GM18508 (cell line): ENCODE results near the gene MRPS18A.
"Not testable (repeated sequence)": the region's sequence is repeated elsewhere in the genome, so short reads cannot be mapped to it uniquely, and the experiment has no call there.

ENCODE experiments used
- ATAC-seq: cut with Tn5 transposase; IDR thresholded peaks from one replicate; pipeline ENCODE4 v1.9.1; 2021; ENCODE audit warnings: moderate number of reproducible peaks; ENCODE audit not compliant: insufficient read depth, unreplicated experiment

Gene MRPS18A

DNA sequence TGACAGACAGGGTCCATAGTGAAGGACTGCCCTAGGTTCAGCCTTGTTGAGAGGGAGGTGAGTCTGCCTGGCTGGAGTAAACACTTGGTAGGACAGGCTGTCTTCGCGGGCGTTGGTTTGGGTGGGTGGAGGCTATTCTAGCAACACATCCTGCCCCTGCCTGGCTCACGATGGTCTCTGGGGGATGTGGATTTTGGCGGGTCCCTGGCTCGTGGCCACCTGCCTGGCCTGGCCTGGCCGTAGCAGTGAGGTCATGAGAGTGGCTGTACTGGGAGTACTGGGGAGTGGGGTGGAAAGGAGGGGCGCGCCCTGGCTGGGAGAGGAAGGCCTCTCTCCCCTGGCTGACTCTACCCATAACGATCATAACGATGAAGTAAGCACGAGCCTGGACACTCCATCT, 30.2 kb upstream of the MRPS18A start:
- ATAC-seq, result no peak

DNA sequence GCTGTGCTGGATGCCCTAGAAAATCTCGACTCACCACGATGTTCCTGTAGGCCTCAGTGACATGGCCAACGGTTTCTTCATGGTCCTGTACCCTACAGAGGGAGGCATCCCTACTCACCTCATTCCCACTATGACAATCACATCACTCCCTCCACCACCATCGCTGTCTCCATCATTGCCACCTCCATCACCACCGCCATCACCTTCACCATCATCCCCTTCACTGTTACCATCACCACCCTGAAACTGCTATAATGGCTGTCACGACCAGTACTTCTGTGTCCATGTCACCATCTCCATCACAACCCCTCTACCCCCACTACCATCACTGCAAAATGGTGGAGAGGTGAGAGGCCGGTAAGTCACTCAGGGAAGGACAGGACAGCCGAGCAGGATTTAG, 29.8 kb upstream of the MRPS18A start:
- ATAC-seq, result no peak

DNA sequence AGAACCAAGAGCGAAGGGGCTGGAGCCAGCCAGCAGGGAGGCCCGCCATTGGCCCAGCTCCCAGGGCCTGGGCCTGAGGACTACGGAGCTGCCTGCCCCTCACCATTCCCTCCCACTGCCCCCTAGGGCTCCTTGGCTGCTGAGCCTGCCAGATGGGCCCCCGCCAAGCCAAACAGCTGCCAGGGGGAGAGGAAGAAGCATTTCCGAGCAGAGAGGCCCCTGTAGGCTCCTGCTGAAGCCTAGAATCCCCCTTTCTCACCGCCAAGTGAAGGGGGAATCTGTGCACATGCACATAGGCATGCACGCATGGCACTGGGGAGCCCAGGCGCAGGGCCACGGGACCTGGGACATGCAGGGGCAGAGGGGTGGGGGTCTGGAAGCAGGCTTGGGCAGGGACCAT, 28.5 kb upstream of the MRPS18A start:
- no peak for ATAC-seq

DNA sequence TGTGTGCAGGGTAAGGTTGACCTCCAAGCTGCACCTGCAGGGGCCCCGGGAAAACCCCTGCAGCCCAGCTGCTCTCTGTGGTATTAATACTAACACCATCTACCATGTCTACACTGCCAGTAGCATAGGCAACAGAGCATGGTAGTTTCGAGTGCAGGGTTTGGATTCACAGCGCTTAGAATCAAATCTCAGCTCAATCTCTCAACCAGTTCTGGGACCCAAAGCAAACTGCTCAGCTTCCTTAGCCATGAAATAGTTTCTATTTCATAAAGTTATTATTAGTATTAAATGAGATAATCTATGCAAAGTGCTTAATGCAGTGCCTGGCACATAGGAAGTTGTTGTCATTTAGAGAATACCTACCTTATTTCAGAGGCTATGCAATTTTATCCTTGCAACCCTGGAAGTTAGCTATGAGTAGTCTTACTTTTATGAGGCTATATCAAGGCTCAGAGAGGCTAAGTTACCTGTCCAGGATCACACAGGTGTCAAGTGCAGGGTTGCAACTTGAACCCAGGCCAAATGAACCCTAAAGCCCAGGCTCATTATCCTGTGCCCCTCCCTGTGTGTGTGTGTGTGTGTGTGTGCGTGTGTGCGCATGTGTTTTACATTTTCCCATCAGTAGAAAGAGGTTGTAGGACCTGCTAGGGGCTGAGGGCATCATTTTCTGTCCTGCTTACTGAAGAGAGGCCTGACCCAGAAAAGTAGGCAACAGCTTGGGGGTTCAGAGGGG, 27.6 kb upstream of the MRPS18A start:
- ATAC-seq, result peak; percentile 71

DNA sequence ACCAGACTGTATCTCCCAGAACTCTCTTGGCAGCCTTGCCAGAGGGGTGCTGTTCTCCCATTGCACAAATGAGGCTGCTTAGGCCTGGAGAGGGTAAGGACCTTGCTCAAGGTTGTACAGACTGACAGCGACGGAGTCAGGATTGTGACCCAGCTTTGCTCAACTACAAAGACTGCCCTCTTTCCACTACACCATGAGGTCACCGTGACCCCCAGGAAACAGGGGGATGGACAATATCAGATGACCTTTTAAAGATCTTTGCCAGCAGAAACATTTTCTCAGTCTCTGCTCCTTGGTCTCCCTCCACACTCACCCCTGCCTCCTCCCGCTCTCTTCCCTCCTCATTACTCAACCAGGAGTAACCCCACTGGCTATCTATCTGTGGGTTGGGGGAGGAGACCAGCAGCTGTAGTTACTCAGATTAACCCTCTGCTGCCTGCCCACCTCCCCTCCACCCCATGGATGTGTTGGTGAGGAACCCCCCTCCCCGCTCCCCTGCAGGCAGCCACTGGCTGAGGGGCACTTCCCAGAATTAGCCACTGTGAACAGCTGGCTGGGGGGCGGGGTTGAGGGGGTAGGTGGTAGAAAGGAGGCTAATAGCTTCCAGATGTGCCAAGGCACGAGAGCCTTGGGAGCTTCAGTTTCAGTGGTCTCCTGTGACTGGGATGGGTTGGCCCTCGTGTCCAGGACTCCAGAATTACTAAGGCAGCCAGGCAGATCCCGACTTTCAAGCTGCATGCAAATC, 26.9 kb upstream of the MRPS18A start:
- no peak for ATAC-seq

DNA sequence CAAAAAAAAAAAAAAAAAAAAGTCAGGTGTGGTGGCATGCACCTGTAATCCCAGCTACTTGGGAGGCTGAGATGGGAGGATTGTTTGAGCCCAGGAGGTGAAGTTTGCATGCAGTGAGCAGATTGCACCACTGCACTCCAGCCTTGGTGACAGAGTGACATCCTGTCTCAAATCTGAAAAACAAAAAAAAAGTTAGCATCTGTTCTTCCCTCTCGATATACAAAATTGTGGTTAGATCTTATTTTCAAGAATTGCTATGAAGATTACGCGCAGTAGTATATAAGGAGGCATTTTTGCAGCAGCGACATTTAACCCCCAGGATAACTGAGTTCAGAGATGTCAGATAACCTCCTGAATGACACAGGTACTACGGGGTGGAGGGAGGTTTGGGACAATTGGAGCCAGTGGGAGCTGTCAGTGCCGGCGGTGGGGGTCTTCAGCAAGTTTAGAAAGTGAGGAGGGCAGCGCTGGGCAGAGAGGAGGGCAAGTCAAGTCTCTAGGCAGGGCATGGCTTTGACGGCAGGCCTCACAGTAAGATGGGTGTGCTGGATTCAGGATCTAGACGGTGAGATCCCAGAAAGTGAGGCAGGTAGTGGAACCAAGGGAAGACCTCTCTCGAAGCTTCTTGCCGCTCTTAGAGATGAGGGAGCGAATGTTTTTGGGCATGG, 26.2 kb upstream of the MRPS18A start:
- ATAC-seq, result no peak

DNA sequence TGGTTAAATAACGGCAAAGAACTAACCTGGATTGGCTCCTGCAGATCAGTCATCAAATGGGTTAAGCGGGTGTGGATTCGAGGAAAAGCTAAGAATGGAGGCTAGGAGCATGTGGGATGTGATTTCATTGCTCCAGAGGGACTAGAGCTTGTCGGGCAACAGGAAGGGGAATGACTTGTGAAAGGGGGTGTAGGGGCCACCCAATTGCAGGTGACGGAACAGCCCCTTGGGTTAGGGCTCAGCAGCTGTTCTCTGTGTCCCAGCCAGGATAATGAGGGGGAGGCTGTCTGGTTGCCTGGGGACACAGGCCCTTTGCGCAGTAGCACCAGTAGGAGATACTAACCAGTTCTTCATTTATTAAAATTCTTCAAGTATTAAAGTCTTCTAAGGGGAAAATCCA, 25.0 kb upstream of the MRPS18A start:
- ATAC-seq, result no peak

DNA sequence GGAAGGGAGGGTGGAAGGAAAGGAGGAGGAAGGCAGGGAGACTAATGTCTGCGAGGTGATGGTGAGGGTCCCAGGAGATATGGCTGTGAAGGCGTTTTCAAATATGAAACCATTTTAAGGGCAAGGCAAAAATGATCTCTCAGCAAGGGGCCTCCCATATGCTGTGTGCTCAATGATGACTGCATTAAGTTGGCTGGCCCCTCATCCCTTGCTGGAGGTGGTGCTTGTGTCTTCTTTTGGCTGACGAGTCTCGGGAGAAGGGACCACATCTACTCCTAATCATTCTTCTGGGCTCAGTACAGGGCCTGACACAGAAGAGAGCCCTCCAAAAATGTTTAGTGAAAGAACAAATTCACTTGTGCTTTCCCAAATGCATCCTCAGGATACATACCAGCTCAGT, 23.0 kb upstream of the MRPS18A start:
- no peak for ATAC-seq

DNA sequence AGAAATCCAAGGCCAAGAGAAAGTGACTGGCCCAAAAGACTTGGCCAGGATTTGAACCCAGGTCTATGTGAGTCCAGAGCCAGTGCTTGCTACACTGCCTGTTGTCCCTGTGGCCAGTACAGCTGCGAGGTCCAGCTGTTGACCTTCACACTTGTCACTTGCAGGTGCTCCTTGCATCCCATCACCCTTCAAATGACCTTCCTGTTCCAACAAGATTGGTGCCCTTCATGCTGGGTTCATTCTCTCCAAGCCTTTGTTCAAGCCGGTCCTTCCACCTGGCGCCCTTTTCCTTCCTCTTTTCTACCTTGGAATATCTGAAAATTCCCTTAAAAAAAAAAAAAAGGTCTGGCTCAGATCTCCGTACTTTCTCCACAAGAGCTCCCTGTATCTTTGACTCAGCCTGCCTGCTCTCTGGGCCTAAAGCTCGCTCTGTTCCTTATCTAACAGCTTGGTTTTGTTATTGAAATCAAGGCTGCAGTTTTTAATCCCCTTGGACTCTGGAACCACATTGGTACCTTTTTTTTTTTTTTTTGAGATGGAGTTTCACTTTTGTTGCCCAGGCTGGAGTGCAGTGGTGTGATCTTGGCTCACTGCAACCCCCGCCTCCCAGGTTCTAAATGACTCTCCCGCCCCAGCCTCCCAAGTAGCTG, 22.2 kb upstream of the MRPS18A start:
- no peak for ATAC-seq

DNA sequence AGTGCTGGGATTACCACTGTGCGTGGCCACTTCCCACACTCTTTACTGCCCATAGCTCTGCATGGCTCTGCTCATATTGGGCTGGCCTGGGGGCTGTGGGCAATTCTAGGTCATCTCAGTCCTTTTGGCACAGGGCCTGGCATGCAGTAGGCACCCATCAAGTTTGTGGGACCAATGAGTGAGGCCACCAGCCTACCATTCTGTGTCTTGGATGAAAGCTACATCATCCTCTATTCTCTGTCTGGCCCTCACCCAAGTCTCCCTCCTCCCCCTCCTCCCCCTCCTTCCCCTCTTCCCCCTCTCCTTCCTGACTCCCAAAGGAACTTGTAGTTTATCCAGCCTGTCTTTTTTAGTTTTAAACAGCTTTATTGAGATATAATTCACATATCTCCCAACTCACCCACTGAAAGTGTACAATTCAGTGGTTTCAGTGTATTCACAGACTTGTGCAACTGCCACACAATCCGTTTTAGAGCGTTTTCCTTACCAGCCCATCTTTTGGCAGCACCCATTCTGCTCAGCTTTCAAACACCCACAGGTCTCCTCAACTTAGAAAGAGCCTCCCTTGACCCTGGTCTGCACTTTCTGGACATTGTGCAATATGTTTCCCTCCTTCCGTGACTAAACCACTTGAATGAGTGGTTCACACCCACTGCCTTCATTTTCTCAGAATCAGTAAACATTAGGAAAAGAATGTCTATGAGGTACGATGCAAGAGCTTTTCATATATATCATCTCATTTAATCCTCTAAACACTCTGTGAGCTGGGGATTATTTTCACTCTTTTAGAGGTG, 21.5 kb upstream of the MRPS18A start:
- no peak for ATAC-seq

DNA sequence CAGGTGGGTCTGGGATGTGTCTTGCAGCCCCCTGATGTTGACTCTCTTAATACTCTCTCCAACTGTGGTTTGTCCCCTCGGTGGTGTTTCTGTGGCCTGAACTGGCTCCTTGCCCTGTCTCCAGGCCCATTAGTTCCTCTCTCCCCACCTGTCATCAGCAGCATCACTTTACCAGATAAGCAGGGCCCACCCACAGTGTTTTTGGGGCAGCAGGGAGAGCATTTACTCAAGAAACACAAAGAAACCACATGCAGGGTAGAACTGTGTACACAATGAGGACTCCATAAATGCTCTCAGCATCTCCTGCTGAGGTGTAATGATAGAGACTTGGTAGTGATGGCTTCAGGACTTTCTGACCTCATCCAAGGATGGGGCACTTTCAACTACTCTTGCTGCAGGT, 20.2 kb upstream of the MRPS18A start:
- no peak for ATAC-seq

DNA sequence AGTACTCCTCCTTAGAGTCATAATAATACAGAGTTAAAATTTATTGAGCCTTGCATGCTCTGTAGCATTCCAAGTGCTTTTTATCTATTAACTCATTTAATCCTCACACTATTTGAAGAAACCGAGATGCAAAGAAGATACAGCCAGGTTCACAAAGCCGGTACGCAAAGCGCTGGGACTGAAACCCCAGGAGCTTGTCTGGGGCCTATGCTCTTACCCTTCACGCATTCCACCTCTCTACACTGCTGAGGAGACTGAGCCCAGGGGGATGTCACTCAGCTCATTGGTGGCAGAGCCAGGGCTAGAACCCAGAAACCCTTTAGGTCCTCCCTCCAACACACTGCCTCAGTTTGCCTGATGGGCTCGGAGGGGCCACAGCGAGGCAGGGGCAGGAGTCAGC, 19.7 kb upstream of the MRPS18A start:
- no peak for ATAC-seq

DNA sequence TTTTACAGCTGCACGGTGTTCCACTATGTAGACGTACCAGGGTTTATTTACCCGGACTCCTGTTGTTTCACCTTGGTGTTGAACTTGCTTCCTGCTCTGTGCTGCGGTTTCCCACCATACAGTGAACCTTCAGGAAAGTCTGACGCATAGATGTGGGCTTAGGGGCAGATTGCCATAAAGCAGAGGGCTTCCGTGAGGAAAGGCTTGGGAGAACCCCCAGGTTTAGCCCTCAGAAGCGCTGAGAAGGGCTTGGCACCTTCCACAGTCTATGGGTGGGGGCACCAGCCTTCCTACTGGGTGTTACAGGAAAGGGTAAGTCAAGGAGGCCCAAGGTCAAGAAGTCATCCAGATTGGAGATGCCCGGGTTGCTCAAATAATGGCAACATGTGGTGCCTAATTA, 19.2 kb upstream of the MRPS18A start:
- ATAC-seq, result no peak

DNA sequence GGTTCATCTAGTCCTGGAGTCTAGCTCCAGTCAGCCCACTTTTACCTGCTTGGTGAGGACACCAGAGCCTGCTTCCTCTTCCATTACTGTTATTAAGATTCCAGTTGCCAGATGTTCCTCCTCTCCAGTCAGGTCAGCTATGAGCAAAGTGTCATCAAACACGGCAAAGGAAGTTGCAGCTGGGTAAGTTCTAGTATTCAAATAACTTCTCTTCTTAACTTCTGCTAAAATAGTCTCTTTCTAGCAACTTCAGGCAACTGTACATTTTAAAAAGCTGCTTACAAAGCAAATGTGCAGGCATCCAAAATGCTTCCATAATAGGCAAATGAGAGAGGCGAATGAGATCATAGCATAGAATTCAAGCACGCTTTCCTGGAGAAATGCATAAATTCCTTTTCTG, 18.4 kb upstream of the MRPS18A start:
- no peak for ATAC-seq

DNA sequence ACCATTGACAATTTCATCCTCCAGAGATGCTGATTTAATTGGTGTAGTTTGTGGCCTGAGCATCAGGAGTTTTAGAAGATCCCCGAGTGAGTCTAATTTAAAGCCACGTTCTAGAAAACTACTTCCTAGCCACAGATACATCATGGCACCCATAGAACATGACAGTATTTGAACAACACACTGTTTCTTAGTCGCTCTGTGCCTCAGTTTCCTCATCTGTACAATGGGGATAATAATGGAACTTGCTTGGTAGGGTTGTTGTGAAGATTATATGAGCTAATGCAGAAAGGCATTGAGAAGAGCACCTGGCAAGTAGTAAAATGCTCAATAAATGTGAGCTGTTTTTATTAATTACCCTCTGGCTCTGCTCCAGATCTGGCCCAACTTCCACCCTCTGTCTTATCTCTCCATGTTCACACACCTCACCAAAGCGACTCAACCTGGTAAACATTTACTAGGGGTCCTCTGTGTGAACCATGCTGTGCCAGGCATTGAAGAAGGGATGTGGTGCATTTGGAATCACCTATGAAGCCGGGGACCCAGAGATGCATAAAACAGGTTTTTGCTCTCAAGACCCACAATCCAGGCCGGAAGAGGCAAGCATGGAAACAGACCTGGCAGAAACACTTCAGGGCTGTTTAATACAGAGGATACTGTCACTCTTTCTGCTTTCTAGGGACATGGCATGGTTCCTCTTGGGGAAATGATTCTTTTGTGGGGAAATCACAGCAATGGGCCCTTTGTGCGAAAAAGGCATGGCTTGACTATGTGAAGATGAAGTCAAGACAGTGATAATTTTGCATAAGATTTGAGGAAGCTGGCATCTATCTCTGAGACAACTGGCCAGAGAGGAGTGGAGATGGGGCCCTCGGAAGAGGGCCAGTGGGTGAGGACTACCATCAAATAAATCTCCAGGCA, 16.2 kb upstream of the MRPS18A start:
- ATAC-seq, result no peak

DNA sequence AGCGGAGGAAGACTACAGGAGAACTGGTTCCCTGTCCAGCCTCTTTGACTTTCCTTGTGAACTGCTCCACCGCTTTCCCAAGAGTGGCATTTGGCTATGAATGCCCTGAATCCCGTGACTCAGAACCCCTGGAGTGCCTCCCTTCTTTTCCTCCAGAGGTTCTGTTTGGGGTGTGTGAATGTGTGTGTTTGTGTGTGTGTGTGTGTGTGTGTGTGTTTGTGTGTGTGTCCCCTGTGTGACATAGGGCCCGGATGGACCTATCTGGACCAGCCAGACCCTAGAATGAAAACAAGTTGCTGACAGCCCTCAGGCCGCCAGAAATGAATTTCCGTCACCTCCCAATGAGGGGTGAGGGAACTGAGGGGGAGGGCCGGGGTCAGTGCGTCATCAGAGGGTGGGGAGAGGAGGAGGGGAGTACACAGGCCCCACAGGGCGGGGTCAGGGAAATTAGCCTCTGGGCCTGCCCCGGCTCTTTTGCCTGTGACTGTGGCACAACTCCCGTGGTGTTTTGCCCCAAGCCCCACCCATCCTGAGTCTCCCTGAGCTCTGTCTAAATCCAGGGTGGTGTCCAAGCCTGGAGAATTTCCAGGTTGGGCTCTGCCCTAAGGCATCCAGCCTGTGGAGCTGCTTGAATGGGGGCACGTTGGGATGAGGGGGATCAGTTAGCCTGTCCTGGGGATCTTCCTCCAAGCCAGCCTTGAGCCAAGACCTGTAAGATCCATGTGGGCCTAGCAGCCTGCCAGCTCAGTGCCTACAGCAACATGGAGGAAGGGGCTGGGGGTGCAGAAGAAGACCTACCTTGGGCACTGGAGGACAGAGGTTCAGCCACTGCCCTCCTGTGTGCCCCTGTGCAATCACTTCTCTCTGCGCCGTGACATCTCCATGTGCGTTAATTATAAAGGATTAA, 15.2 kb upstream of the MRPS18A start:
- no peak for ATAC-seq

DNA sequence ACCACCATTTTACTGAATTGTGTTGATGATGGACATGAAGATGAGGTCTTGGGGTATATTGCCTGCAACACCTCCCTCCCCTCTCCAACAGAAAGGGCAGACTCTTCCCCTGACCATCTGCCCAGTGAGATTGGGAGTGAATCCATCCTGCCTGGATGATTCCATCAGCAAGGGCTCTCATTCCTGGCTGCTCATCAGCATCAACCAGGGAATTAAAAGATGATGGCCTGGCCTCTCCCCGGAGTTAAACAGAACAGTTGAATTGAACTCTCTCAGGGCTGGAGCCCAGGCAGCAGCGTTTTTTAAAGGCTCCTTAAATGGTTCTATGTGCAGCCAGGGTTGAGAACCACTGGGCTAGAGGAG, 14.6 kb upstream of the MRPS18A start:
- ATAC-seq, result no peak

DNA sequence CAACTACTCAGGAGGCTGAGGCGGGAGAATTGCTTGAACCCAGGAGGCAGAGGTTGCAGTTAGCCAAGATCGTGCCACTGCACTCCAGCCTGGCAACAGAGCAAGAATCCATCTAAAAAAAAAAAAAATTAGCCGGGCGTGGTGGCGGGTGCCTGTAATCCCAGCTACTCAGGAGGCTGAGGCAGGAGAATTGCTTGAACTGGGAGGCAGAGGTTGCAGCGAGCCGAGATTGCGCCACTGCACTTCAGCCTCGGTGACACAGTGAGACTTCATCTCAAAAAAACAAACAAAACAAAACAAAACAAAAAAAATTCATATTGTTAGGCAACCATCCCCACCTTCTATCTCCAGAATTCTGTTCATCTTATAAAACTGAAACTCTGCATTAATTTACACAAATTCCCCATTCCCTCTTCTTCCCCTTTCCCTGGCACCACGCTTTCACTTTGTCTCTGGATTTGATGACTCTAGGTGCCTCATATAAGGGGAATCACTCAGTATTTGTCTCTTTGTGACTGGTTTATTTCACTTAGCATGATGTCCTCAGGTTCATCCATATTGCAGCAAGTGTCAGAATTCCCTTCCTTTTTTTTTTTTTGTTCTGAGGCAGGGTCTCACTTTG, 13.5 kb upstream of the MRPS18A start:
- not testable (repeated sequence) for ATAC-seq
